ENCODE results near the gene FBN1.

Gene FBN1

DNA sequence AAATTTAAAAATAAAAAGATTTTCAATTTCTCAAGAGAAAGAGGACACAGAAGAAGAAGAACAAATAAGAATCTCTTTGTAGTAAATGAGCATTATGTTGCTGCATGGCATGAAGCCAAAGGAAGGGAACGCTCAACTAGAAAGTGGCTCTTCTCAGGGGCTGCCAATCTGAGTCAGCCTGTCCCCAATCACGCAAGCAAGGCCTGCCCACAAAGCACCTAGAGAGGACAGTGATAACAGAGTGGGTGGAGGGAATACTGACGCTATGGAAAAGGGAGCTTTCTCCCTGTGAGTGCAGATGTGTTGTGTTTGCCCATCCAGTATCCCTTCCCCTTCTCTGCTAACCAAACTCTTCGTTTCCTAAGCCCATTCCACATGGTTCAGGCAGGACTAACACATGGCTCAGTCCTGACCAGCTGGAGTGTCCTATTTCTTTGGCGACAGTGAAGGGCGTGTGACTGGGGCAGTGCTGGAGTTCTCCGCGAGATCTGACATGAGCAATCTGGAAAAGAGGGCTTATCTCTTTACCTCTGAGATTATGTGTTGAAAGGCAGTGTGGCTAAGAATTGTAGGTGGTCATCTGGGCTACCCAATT is 14.2 kb downstream of the FBN1 start:
- ChIA-PET CTCF (no interaction called here), POLR2A (no interaction called here)
- TF ChIP-seq, protein P1, sequence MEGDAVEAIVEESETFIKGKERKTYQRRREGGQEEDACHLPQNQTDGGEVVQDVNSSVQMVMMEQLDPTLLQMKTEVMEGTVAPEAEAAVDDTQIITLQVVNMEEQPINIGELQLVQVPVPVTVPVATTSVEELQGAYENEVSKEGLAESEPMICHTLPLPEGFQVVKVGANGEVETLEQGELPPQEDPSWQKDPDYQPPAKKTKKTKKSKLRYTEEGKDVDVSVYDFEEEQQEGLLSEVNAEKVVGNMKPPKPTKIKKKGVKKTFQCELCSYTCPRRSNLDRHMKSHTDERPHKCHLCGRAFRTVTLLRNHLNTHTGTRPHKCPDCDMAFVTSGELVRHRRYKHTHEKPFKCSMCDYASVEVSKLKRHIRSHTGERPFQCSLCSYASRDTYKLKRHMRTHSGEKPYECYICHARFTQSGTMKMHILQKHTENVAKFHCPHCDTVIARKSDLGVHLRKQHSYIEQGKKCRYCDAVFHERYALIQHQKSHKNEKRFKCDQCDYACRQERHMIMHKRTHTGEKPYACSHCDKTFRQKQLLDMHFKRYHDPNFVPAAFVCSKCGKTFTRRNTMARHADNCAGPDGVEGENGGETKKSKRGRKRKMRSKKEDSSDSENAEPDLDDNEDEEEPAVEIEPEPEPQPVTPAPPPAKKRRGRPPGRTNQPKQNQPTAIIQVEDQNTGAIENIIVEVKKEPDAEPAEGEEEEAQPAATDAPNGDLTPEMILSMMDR (IDR thresholded peaks at IDR 0.05; ENCODE audit: control extremely low read depth, extremely low read depth, low read depth, missing control alignments), result no peak
- no peak for DNase-seq (ENCODE audit: extremely low spot score)

DNA sequence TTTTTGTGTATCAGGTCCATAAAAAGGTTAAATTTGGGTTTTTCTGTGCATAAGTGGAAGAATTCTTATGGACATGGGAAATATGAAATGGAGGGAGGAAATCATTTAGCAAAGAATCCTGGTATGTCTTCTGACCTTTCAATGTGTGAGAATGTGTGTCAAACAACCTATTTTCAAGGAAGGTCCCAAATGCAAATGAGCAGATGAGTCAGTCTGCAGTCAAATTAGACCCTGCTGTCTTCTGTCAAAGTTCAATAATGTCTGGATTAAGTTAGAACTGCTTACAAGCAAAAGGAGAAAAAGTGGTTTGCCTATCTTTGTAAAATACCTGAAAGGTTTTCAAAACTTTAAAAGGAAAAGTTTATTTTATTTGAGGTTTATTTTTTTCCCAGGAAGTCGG is 15.3 kb downstream of the FBN1 start:
- ChIA-PET POLR2A (no interaction called here), CTCF (no interaction called here)
- no peak for DNase-seq (ENCODE audit: extremely low spot score)
- TF ChIP-seq, protein P1 (IDR thresholded peaks at IDR 0.05; ENCODE audit: control extremely low read depth, extremely low read depth, low read depth, missing control alignments), result no peak

DNA sequence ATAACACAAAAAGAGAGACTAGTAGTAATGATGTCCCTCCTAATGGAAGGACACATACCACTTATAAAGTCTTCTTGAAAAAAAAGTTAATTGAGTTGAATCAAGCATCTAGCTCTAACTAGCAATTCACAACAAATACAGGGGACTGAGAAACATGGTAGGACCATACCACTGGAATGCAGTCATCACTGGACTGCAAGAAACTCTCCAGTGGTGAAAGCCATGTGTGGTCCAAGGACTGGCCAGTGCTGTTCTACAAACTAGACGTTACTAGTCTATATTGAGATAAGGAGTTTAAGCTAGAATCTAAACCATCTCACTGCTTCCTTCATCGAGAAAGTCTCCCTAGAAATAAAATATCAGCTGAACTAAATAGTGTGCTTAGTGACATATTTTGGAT is 16.7 kb downstream of the FBN1 start:
- TF ChIP-seq, protein P1 (IDR thresholded peaks at IDR 0.05; ENCODE audit: control extremely low read depth, extremely low read depth, low read depth, missing control alignments), result no peak
- ChIA-PET CTCF (no interaction called here), POLR2A (no interaction called here)
- no peak for DNase-seq (ENCODE audit: extremely low spot score)

DNA sequence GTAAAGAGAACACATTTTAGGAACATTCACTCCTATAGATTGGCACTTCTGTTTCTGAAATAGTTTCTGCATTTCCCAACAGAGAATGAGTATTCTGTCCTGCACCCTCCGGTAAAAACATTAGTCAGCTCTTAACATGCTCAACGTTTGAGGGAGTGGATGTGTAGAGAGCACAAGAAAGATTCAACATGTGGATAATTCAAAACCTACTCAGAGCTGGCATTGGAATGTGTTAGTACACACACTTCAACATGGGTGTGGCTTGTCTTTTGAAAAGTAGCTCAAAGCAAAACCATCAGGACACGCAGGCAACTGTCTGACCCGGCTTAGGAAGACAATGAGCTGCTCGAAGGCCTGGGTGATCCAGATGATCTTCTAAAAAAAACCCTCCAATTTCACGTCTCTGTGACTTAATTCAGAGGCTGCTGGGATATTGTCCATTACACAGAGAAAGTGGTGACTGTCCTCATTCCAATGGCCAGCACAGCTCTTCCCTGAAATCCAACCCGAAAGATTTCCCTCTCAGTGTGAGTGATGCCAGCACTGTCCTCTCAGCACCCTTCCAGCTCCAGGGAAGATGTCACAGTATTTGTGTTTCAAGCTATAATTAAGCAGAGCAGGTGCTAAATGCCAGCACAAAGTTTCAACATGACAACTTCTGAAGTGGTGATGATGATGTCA is 18.1 kb downstream of the FBN1 start:
- no peak for DNase-seq (ENCODE audit: extremely low spot score)
- CTCF ChIA-PET, result interaction anchor here (0.8 to 1.2 kb wide), 4 partner anchors 9 to 36 kb away, joined by 3 to 4 read pairs (median 4); no protein-coding TSS in a partner anchor
- POLR2A ChIA-PET, result no interaction called here
- TF ChIP-seq, protein P1 (IDR thresholded peaks at IDR 0.05; ENCODE audit: control extremely low read depth, extremely low read depth, low read depth, missing control alignments), result no peak

DNA sequence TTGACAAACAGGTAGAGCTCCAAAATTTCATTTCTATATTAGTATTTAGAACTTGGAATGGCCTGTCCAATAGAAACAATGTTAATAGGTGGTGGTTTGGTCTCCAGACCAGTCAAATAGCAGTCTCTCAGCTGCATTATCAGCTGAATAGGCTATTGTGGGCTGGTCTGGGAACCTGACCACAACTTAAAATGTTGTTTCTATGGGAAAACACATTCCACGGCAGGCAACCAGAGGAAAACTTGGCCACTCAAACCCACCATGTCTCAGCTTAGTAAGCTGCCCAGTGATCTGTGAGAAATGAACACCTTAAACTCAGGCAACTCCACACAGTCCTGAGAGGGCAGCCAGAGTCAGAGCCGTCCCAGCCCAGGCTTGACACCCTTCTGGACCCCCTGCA is 20.4 kb downstream of the FBN1 start:
- ChIA-PET CTCF (interaction anchor here (0.8 to 1.1 kb wide), 3 partner anchors 8 to 49 kb away, joined by 3 to 4 read pairs (median 3); no protein-coding TSS in a partner anchor), POLR2A (no interaction called here)
- TF ChIP-seq, protein P1 (IDR thresholded peaks at IDR 0.05; ENCODE audit: control extremely low read depth, extremely low read depth, low read depth, missing control alignments), result no peak
- no peak for DNase-seq (ENCODE audit: extremely low spot score)

DNA sequence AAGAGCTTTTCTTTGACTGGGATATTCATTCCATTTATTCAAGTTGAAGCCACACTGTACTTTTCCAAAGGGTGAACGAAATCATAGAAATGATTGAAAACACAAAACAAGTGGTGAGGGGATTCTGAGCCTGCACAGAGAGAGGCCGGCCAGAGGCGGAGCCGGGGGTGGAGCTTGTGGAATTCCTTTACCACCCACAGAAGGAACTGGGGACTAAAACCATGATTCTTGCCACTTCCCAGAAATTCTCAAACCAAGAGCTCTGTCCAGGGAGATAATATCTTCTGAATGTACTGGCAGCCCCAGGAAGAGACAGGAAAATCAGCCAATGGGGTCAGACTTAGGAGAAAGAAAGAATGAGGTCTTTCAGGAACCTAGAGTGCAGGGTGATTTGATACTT is 20.8 kb downstream of the FBN1 start:
- POLR2A ChIA-PET, result no interaction called here
- TF ChIP-seq, protein P1 (IDR thresholded peaks at IDR 0.05; ENCODE audit: control extremely low read depth, extremely low read depth, low read depth, missing control alignments), result no peak
- DNase-seq (ENCODE audit: extremely low spot score), result no peak
- CTCF ChIA-PET, result interaction anchor here (0.8 to 1.1 kb wide), 3 partner anchors 8 to 50 kb away, joined by 3 to 4 read pairs (median 3); no protein-coding TSS in a partner anchor

All from GM10248 (cell line).